Panc1 (cell line): ENCODE results near the gene AKAP13. TPM values are rescaled to one million over a fixed set of nuclear protein-coding genes. Genes with fewer than 3 reads are reported as not detected.

Experiments used
- ATAC-seq: fragments of 200-7000 bp; cut with Tn5 transposase; 2 replicates; pipeline ENCODE4 v1.9.1; 2020; ENCODE audit warnings: mild to moderate bottlenecking, moderate library complexity
- BruUV-seq: library from RNA; stranded (reverse); fragments of 400-500 nt; replicated peaks from 2 replicates; lab custom pipeline; 2021; lab: Mats Ljungman, UMichigan
- CTCF ChIA-PET: fragments of 300-600 bp; sonication (Branson Sonifier 250); formaldehyde crosslinking; loops from one replicate; lab custom pipeline; 2022; ENCODE audit warnings: antibody characterized with exemption; lab: Charles Lee
- POLR2A ChIA-PET: fragments of 300-600 bp; sonication (Branson Sonifier 250); formaldehyde crosslinking; loops from one replicate; lab custom pipeline; 2022; ENCODE audit warnings: antibody characterized with exemption; lab: Charles Lee
- DNase-seq: peaks from one replicate; pipeline ENCODE4 v3.0.0-alpha.2; 2010; ENCODE audit warnings: low read depth, low spot score
- H3K27ac ChIP-seq: 2 replicates; pipeline ENCODE4 v1.5.1; 2011; ENCODE audit warnings: mild to moderate bottlenecking, low read length, inconsistent platforms
- H3K27me3 ChIP-seq: fragments of 200-500 bp; sonication (Bioruptor generic); 2 replicates; pipeline ENCODE4 v1.6.0; 2014; ENCODE audit warnings: low read length, inconsistent platforms; ENCODE audit not compliant: control insufficient read depth, insufficient read depth
- H3K36me3 ChIP-seq: fragments of 200-500 bp; sonication (Bioruptor generic); 2 replicates; pipeline ENCODE4 v1.5.1; 2014; ENCODE audit warnings: inconsistent platforms, mild to moderate bottlenecking, low read length, moderate library complexity; ENCODE audit not compliant: control insufficient read depth, insufficient read depth
- H3K4me1 ChIP-seq: 2 replicates; pipeline ENCODE4 v1.5.1; 2011; ENCODE audit warnings: inconsistent platforms, mild to moderate bottlenecking, low read length, moderate library complexity; ENCODE audit not compliant: control insufficient read depth, insufficient read depth
- H3K4me3 ChIP-seq, 2 experiments: 2 replicates each; pipeline ENCODE4 v1.5.1; 2011 to 2012; ENCODE audit warnings: low read depth in 2 of 2, low read length in 2 of 2, mild to moderate bottlenecking in 2 of 2, inconsistent platforms in 1 of 2, moderate library complexity in 1 of 2
- H3K9me3 ChIP-seq: fragments of 200-500 bp; sonication (Bioruptor generic); 2 replicates; pipeline ENCODE4 v1.5.1; 2014; ENCODE audit warnings: low read depth, mild to moderate bottlenecking, inconsistent platforms, low read length, moderate library complexity; ENCODE audit not compliant: control insufficient read depth, insufficient read depth
- POLR2AphosphoS5 ChIP-seq: IDR thresholded peaks from 2 replicates; pipeline ENCODE4 v1.6.1; 2012; ENCODE audit warnings: mild to moderate bottlenecking, low read depth, low read length, moderate library complexity
- SIN3A ChIP-seq: IDR thresholded peaks from 2 replicates; pipeline ENCODE4 v1.6.1; 2012; ENCODE audit warnings: low read depth, mild to moderate bottlenecking, low read length, moderate library complexity, borderline replicate concordance; ENCODE audit not compliant: insufficient read depth
- TCF7L2 ChIP-seq: IDR thresholded peaks from 2 replicates; pipeline ENCODE4 v1.6.1; 2011; ENCODE audit warnings: mild to moderate bottlenecking, low read depth, low read length, inconsistent platforms
- in situ Hi-C: cut with HindIII; loops from 2 replicates; pipeline ENCODE4 v1.10.0; 2016; ENCODE audit warnings: low sequenced_read_pairs, low pct_unique_long_range_greater_than_20kb
- intact Hi-C: fragments of 100-400 bp; cut with micrococcal nuclease; formaldehyde crosslinking; loops from one replicate; pipeline ENCODE4 v1.10.0; 2022; ENCODE audit not compliant: unreplicated experiment
- total RNA-seq: library from RNA; stranded (reverse); gene quantifications from one replicate; pipeline ENCODE4 v1.2.1, GENCODE V29; 2021; ENCODE audit not compliant: unreplicated experiment
- TF ChIP-seq, protein P1 (sequence below): fragments of 450-650 bp; IDR thresholded peaks from 2 replicates; pipeline ENCODE4 v1.5.1; 2017; ENCODE audit warnings: mild to moderate bottlenecking
- TF ChIP-seq, protein P2 (sequence below), 2 experiments: IDR thresholded peaks; 2 replicates each; pipeline ENCODE4 v1.6.1; 2011 to 2012; ENCODE audit warnings: low read depth in 2 of 2, control low read depth in 1 of 2, low read length in 1 of 2, mild to moderate bottlenecking in 1 of 2, moderate library complexity in 1 of 2; ENCODE audit not compliant: insufficient read depth in 1 of 2

The AKAP13 gene
- total RNA-seq, 1 experiment from 2014 or later, result 94.2 TPM

DNA sequence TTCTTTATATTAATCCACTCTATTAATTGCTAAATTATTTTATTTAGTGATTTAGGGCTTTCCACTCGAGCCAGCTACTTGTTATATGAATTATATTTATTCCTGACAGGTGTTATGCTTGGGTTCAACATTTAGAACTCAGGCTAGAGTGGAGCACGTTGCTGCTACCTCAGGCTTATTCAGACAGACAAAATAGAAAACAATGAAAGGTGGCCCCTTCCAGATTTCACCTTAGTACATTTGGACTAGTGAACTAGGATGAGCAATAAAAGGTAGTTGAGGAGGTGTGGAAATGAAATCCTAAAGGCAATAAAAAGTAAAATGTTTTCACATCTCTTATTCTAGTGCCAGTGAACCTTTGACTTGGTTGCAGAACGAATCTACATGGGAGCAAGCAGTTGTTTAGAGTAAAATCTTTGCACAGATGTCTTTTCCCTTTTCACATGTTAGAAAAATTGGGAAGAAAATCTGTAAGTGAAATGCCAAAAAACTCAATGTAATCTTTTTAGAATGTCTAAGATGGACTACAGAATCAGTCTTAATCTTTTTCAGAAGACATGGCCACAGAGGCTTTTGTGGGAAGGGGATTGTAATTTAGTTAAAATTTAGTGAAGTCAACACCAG lies 63.8 kb downstream of the AKAP13 start:
- no peaks in the 10 kb centered on the region for H3K27me3 ChIP-seq
- H3K36me3 ChIP-seq, result no peaks in the 10 kb centered on the region
- intact Hi-C loops (no loop called here), in situ Hi-C loops (no loop called here)
- peak overlapping the region; percentile 62 for H3K27ac ChIP-seq
- DNase-seq (no peak), ATAC-seq (peak; percentile 59)
- ChIA-PET CTCF (interaction anchor here (0.6 kb wide), 1 partner anchor 13 kb away, joined by 5 read pairs; no protein-coding TSS in a partner anchor), POLR2A (no interaction called here)
- no peaks in the 10 kb centered on the region for H3K9me3 ChIP-seq
- peaks cover 40% of the 10 kb centered on the region for H3K4me1 ChIP-seq
- H3K4me3 ChIP-seq, result no peak overlapping the region
- no TSS peak for BruUV-seq
- no peak for TF ChIP-seq TCF7L2
- TF ChIP-seq, protein P1, sequence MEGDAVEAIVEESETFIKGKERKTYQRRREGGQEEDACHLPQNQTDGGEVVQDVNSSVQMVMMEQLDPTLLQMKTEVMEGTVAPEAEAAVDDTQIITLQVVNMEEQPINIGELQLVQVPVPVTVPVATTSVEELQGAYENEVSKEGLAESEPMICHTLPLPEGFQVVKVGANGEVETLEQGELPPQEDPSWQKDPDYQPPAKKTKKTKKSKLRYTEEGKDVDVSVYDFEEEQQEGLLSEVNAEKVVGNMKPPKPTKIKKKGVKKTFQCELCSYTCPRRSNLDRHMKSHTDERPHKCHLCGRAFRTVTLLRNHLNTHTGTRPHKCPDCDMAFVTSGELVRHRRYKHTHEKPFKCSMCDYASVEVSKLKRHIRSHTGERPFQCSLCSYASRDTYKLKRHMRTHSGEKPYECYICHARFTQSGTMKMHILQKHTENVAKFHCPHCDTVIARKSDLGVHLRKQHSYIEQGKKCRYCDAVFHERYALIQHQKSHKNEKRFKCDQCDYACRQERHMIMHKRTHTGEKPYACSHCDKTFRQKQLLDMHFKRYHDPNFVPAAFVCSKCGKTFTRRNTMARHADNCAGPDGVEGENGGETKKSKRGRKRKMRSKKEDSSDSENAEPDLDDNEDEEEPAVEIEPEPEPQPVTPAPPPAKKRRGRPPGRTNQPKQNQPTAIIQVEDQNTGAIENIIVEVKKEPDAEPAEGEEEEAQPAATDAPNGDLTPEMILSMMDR, result no peak
- TF ChIP-seq, protein P2, sequence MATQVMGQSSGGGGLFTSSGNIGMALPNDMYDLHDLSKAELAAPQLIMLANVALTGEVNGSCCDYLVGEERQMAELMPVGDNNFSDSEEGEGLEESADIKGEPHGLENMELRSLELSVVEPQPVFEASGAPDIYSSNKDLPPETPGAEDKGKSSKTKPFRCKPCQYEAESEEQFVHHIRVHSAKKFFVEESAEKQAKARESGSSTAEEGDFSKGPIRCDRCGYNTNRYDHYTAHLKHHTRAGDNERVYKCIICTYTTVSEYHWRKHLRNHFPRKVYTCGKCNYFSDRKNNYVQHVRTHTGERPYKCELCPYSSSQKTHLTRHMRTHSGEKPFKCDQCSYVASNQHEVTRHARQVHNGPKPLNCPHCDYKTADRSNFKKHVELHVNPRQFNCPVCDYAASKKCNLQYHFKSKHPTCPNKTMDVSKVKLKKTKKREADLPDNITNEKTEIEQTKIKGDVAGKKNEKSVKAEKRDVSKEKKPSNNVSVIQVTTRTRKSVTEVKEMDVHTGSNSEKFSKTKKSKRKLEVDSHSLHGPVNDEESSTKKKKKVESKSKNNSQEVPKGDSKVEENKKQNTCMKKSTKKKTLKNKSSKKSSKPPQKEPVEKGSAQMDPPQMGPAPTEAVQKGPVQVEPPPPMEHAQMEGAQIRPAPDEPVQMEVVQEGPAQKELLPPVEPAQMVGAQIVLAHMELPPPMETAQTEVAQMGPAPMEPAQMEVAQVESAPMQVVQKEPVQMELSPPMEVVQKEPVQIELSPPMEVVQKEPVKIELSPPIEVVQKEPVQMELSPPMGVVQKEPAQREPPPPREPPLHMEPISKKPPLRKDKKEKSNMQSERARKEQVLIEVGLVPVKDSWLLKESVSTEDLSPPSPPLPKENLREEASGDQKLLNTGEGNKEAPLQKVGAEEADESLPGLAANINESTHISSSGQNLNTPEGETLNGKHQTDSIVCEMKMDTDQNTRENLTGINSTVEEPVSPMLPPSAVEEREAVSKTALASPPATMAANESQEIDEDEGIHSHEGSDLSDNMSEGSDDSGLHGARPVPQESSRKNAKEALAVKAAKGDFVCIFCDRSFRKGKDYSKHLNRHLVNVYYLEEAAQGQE (IDR thresholded peaks at IDR 0.05; ENCODE audit: insufficient read depth in 1 of 2, low read depth in 2 of 2, low read length in 1 of 2), result no peak
- TF ChIP-seq POLR2AphosphoS5, result no peak
- TF ChIP-seq SIN3A, result no peak

DNA sequence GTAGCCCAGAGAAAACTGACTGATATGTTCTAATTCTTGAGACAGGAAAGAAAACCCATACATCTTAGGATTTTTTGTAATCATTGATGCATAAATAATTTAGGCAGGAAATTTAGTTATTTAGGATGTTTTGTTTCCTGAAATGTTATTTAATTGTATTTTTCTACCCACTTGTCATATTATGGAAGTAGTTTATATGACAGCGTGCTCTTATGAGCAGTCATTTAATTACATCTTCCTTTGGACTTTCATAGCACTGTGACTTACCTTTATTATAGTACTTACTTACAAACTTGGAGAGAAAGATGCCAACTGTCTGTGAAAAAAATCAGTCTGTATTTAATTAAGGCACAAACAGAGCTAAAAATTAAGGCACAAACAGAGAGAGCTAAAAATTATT lies 65.0 kb downstream of the AKAP13 start:
- Histone ChIP-seq H3K36me3 (no peaks in the 10 kb centered on the region), H3K4me3 (no peak overlapping the region), H3K27me3 (no peaks in the 10 kb centered on the region), H3K27ac (no peak overlapping the region), H3K4me1 (peaks cover 36% of the 10 kb centered on the region), H3K9me3 (peaks cover 3% of the 10 kb centered on the region; the same call in 1 of the 2 replicates)
- DNase-seq (no peak), ATAC-seq (no peak)
- BruUV-seq, result no TSS peak
- in situ Hi-C loops, result no loop called here
- POLR2A ChIA-PET, result no interaction called here
- intact Hi-C loops, result no loop called here
- CTCF ChIA-PET, result no interaction called here
- TF ChIP-seq, protein P2 (IDR thresholded peaks at IDR 0.05; ENCODE audit: insufficient read depth in 1 of 2, low read depth in 2 of 2, low read length in 1 of 2), result no peak
- TF ChIP-seq POLR2AphosphoS5 (no peak), SIN3A (no peak), TCF7L2 (no peak)
- TF ChIP-seq, protein P1, result no peak
